HEK293 (cell line): ENCODE measurements around the gene SLC39A7.

Experiments used
- GLI4 ChIP-seq: fragments of 450-650 bp; formaldehyde crosslinking; IDR thresholded peaks from 2 replicates; pipeline ENCODE4 v1.5.1; 2016; ENCODE audit warnings: missing biosample characterization, missing genetic modification characterization
- GLIS1 ChIP-seq: fragments of 450-650 bp; formaldehyde crosslinking; IDR thresholded peaks from 2 replicates; pipeline ENCODE4 v1.5.1; 2016; ENCODE audit warnings: missing biosample characterization, missing genetic modification characterization
- HOXA7 ChIP-seq: sonication (generic); formaldehyde crosslinking; IDR thresholded peaks from 2 replicates; pipeline ENCODE4 v1.8.1; 2022; ENCODE audit warnings: missing genetic modification reagents, borderline replicate concordance
- MZF1 ChIP-seq: fragments of 450-650 bp; formaldehyde crosslinking; IDR thresholded peaks from 2 replicates; pipeline ENCODE4 v1.5.1; 2017; ENCODE audit warnings: missing biosample characterization, missing genetic modification characterization, borderline replicate concordance
- RBAK ChIP-seq: fragments of 450-650 bp; formaldehyde crosslinking; IDR thresholded peaks from 2 replicates; pipeline ENCODE4 v1.5.1; 2016; ENCODE audit warnings: missing biosample characterization, missing genetic modification characterization
- REPIN1 ChIP-seq: fragments of 450-650 bp; formaldehyde crosslinking; IDR thresholded peaks from 2 replicates; pipeline ENCODE4 v1.5.1; 2017; ENCODE audit warnings: missing biosample characterization, missing genetic modification characterization, low read depth
- YY2 ChIP-seq: fragments of 450-650 bp; formaldehyde crosslinking; IDR thresholded peaks from 2 replicates; pipeline ENCODE4 v1.5.1; 2016; ENCODE audit warnings: missing biosample characterization, missing genetic modification characterization
- ZFP41 ChIP-seq: fragments of 450-650 bp; formaldehyde crosslinking; IDR thresholded peaks from 2 replicates; pipeline ENCODE4 v1.5.1; 2016; ENCODE audit warnings: missing biosample characterization, missing genetic modification characterization, borderline replicate concordance
- ZNF157 ChIP-seq: fragments of 450-650 bp; formaldehyde crosslinking; IDR thresholded peaks from 2 replicates; pipeline ENCODE4 v1.5.1; 2016; ENCODE audit warnings: missing biosample characterization, missing genetic modification characterization
- ZNF221 ChIP-seq: fragments of 450-650 bp; formaldehyde crosslinking; IDR thresholded peaks from 2 replicates; pipeline ENCODE4 v1.5.1; 2017; ENCODE audit warnings: missing biosample characterization, missing genetic modification characterization, borderline replicate concordance
- ZNF23 ChIP-seq: fragments of 450-650 bp; formaldehyde crosslinking; IDR thresholded peaks from 2 replicates; pipeline ENCODE4 v1.5.1; 2016; ENCODE audit warnings: missing biosample characterization, missing genetic modification characterization, borderline replicate concordance
- ZNF341 ChIP-seq: fragments of 450-650 bp; formaldehyde crosslinking; IDR thresholded peaks from 2 replicates; pipeline ENCODE4; 2016; ENCODE audit warnings: low read depth, missing biosample characterization, missing genetic modification characterization
- ZNF37A ChIP-seq: fragments of 450-650 bp; IDR thresholded peaks from 2 replicates; pipeline ENCODE4 v1.5.1; 2018; ENCODE audit warnings: missing biosample characterization, missing genetic modification characterization
- ZNF394 ChIP-seq: fragments of 450-650 bp; formaldehyde crosslinking; IDR thresholded peaks from 2 replicates; pipeline ENCODE4 v1.5.1; 2016; ENCODE audit warnings: missing biosample characterization, missing genetic modification characterization, mild to moderate bottlenecking, moderate library complexity, borderline replicate concordance
- ZNF48 ChIP-seq: fragments of 450-650 bp; formaldehyde crosslinking; IDR thresholded peaks from 2 replicates; pipeline ENCODE4 v1.5.1; 2016; ENCODE audit warnings: missing biosample characterization, missing genetic modification characterization
- ZNF501 ChIP-seq: fragments of 450-650 bp; formaldehyde crosslinking; IDR thresholded peaks from 2 replicates; pipeline ENCODE4 v1.5.1; 2016; ENCODE audit warnings: missing biosample characterization, missing genetic modification characterization
- ZNF544 ChIP-seq: fragments of 450-650 bp; formaldehyde crosslinking; IDR thresholded peaks from 2 replicates; pipeline ENCODE4 v1.5.0; 2017; ENCODE audit warnings: missing biosample characterization, missing genetic modification characterization
- ZNF585B ChIP-seq: fragments of 450-650 bp; formaldehyde crosslinking; IDR thresholded peaks from 2 replicates; pipeline ENCODE4 v1.5.1; 2016; ENCODE audit warnings: missing biosample characterization, missing genetic modification characterization
- ZNF596 ChIP-seq: fragments of 450-650 bp; IDR thresholded peaks from 2 replicates; pipeline ENCODE4 v1.5.0; 2018; ENCODE audit warnings: missing biosample characterization, mild to moderate bottlenecking, missing genetic modification characterization, moderate library complexity
- ZNF623 ChIP-seq: fragments of 450-650 bp; formaldehyde crosslinking; IDR thresholded peaks from 2 replicates; pipeline ENCODE4 v1.5.1; 2016; ENCODE audit warnings: missing biosample characterization, missing genetic modification characterization
- ZNF677 ChIP-seq: fragments of 450-650 bp; IDR thresholded peaks from 2 replicates; pipeline ENCODE4 v1.5.0; 2018; ENCODE audit warnings: missing biosample characterization, mild to moderate bottlenecking, missing genetic modification characterization, moderate library complexity
- ZNF747 ChIP-seq: fragments of 450-650 bp; formaldehyde crosslinking; IDR thresholded peaks from 2 replicates; pipeline ENCODE4 v1.5.1; 2016; ENCODE audit warnings: missing biosample characterization, missing genetic modification characterization
- ZNF776 ChIP-seq: fragments of 450-650 bp; formaldehyde crosslinking; IDR thresholded peaks from 2 replicates; pipeline ENCODE4 v1.5.0; 2017; ENCODE audit warnings: missing biosample characterization, missing genetic modification characterization, borderline replicate concordance
- ZSCAN23 ChIP-seq: fragments of 450-650 bp; formaldehyde crosslinking; IDR thresholded peaks from 2 replicates; pipeline ENCODE4 v1.5.1; 2016; ENCODE audit warnings: missing biosample characterization, missing genetic modification characterization
- ZXDB ChIP-seq: fragments of 450-650 bp; formaldehyde crosslinking; IDR thresholded peaks from 2 replicates; pipeline ENCODE4 v1.5.1; 2016; ENCODE audit warnings: missing biosample characterization, missing genetic modification characterization
- TF ChIP-seq, protein P1 (sequence below): fragments of 450-650 bp; formaldehyde crosslinking; IDR thresholded peaks from 2 replicates; pipeline ENCODE4 v1.5.1; 2016; ENCODE audit warnings: missing biosample characterization, missing genetic modification characterization
- TF ChIP-seq, protein P2 (sequence below): fragments of 450-650 bp; formaldehyde crosslinking; IDR thresholded peaks from 2 replicates; pipeline ENCODE4 v1.5.1; 2016; ENCODE audit warnings: missing biosample characterization, missing genetic modification characterization
- TF ChIP-seq, protein P3 (sequence below): fragments of 450-650 bp; formaldehyde crosslinking; IDR thresholded peaks from 2 replicates; pipeline ENCODE4 v1.5.1; 2016; ENCODE audit warnings: missing biosample characterization, missing genetic modification characterization
- TF ChIP-seq, protein P4 (sequence below): fragments of 450-650 bp; formaldehyde crosslinking; IDR thresholded peaks from 2 replicates; pipeline ENCODE4; 2016; ENCODE audit warnings: missing biosample characterization, missing genetic modification characterization
- TF ChIP-seq, protein P5 (sequence below): fragments of 450-650 bp; formaldehyde crosslinking; conservative IDR thresholded peaks from 2 replicates; pipeline ENCODE4 v1.5.1; 2016; ENCODE audit warnings: low read depth, missing biosample characterization, missing genetic modification characterization

SLC39A7 gene

DNA sequence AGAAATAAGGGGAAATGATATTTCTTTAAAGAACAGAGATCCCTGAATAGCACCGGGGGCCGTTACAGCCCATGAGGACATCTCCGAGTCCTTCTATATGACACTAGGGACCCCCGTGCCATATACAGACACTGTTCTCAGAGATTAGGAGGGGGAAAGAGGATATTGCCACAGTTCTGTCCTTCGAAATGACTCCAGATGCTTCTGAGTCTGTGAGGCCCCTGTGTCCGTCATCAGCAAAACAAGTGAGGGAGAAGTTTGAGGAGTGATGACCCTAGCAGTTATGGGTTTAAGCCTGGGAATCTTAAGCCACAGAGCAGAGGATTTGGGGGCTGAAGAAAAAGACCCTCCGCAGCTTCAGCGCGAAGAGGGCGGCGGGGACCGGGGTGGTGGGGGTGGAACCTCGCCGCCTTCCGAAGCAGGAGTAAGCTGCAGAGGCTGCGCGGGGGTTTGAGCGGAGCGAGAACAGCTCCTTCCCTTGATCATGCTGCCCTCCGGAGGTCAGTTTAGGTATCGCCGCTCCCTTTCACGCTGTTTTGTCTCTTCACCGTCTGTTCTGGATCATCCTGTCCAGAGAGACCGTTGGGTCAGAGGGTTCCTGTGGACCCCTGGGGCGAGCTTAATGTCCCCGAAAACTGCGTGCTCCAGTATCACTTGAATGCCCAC, 47.4 kb downstream of the SLC39A7 start (continued):
- TF ChIP-seq ZNF623 (tag by site-specific recombination) (0 out of 2 replicates have a peak, but pooled peaks have one; percentile 8), ZSCAN23 (tag by site-specific recombination) (0 out of 2 replicates have a peak, but pooled peaks have one; percentile 27), GLI4 (tag by site-specific recombination) (no peak), ZNF585B (no peak), ZNF341 (peak; percentile 76), ZNF776 (tag by site-specific recombination) (no peak), GLIS1 (tag by site-specific recombination) (peak; percentile 43; the same call in 1 of the 2 replicates), ZNF501 (tag by site-specific recombination) (no peak), ZFP41 (tag by site-specific recombination) (no peak), ZNF544 (no peak), REPIN1 (tag by site-specific recombination) (no peak), ZNF596 (tag by site-specific recombination) (no peak), ZNF48 (no peak), YY2 (tag by site-specific recombination) (no peak), ZNF394 (tag by site-specific recombination) (no peak; the same call in 1 of the 2 replicates), ZNF23 (tag by site-specific recombination) (no peak), ZXDB (no peak), ZNF157 (tag by site-specific recombination) (no peak), MZF1 (tag by site-specific recombination) (no peak), HOXA7 (CRISPR knock-in tag) (no peak), ZNF221 (no peak), RBAK (tag by site-specific recombination) (no peak), ZNF37A (tag by site-specific recombination) (no peak), ZNF747 (no peak), ZNF677 (no peak)
- TF ChIP-seq, protein P1, sequence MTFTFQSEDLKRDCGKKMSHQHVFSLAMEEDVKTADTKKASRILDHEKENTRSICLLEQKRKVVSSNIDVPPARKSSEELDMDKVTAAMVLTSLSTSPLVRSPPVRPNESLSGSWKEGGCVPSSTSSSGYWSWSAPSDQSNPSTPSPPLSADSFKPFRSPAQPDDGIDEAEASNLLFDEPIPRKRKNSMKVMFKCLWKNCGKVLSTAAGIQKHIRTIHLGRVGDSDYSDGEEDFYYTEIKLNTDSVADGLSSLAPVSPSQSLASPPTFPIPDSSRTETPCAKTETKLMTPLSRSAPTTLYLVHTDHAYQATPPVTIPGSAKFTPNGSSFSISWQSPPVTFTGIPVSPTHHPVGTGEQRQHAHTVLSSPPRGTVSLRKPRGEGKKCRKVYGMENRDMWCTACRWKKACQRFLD = no peak
- TF ChIP-seq, protein P2, sequence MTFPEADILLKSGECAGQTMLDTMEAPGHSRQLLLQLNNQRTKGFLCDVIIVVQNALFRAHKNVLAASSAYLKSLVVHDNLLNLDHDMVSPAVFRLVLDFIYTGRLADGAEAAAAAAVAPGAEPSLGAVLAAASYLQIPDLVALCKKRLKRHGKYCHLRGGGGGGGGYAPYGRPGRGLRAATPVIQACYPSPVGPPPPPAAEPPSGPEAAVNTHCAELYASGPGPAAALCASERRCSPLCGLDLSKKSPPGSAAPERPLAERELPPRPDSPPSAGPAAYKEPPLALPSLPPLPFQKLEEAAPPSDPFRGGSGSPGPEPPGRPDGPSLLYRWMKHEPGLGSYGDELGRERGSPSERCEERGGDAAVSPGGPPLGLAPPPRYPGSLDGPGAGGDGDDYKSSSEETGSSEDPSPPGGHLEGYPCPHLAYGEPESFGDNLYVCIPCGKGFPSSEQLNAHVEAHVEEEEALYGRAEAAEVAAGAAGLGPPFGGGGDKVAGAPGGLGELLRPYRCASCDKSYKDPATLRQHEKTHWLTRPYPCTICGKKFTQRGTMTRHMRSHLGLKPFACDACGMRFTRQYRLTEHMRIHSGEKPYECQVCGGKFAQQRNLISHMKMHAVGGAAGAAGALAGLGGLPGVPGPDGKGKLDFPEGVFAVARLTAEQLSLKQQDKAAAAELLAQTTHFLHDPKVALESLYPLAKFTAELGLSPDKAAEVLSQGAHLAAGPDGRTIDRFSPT (tag by site-specific recombination) = no peak
- TF ChIP-seq, protein P3, sequence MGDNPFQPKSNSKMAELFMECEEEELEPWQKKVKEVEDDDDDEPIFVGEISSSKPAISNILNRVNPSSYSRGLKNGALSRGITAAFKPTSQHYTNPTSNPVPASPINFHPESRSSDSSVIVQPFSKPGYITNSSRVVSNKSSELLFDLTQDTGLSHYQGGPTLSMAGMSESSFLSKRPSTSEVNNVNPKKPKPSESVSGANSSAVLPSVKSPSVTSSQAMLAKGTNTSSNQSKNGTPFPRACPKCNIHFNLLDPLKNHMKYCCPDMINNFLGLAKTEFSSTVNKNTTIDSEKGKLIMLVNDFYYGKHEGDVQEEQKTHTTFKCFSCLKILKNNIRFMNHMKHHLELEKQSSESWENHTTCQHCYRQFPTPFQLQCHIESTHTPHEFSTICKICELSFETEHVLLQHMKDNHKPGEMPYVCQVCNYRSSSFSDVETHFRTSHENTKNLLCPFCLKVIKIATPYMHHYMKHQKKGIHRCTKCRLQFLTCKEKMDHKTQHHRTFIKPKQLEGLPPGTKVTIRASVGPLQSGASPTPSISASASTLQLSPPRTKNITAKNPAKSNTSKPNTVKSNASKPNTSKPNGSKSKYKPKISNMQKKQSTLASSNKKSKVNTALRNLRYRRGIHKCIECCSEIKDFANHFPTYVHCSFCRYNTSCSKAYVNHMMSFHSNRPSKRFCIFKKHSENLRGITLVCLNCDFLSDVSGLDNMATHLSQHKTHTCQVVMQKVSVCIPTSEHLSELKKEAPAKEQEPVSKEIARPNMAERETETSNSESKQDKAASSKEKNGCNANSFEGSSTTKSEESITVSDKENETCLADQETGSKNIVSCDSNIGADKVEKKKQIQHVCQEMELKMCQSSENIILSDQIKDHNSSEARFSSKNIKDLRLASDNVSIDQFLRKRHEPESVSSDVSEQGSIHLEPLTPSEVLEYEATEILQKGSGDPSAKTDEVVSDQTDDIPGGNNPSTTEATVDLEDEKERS (tag by site-specific recombination) = no peak
- TF ChIP-seq, protein P4, sequence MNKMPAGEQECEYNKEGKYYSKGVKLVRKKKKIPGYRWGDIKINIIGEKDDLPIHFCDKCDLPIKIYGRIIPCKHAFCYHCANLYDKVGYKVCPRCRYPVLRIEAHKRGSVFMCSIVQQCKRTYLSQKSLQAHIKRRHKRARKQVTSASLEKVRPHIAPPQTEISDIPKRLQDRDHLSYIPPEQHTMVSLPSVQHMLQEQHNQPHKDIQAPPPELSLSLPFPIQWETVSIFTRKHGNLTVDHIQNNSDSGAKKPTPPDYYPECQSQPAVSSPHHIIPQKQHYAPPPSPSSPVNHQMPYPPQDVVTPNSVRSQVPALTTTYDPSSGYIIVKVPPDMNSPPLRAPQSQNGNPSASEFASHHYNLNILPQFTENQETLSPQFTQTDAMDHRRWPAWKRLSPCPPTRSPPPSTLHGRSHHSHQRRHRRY (tag by site-specific recombination) = no peak
- TF ChIP-seq, protein P5, sequence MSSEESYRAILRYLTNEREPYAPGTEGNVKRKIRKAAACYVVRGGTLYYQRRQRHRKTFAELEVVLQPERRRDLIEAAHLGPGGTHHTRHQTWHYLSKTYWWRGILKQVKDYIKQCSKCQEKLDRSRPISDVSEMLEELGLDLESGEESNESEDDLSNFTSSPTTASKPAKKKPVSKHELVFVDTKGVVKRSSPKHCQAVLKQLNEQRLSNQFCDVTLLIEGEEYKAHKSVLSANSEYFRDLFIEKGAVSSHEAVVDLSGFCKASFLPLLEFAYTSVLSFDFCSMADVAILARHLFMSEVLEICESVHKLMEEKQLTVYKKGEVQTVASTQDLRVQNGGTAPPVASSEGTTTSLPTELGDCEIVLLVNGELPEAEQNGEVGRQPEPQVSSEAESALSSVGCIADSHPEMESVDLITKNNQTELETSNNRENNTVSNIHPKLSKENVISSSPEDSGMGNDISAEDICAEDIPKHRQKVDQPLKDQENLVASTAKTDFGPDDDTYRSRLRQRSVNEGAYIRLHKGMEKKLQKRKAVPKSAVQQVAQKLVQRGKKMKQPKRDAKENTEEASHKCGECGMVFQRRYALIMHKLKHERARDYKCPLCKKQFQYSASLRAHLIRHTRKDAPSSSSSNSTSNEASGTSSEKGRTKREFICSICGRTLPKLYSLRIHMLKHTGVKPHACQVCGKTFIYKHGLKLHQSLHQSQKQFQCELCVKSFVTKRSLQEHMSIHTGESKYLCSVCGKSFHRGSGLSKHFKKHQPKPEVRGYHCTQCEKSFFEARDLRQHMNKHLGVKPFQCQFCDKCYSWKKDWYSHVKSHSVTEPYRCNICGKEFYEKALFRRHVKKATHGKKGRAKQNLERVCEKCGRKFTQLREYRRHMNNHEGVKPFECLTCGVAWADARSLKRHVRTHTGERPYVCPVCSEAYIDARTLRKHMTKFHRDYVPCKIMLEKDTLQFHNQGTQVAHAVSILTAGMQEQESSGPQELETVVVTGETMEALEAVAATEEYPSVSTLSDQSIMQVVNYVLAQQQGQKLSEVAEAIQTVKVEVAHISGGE (tag by site-specific recombination) = no peak
